WTC11 (cell line): ENCODE measurements around the gene FGFBP2. TPM values are rescaled to one million over a fixed set of nuclear protein-coding genes. Genes with fewer than 3 reads are reported as not detected.

Source experiments
- ATAC-seq: fragments of 200-7000 bp; cut with Tn5 transposase; 2 replicates; pipeline ENCODE4 v1.10.0; 2021; ENCODE audit warnings: mild to moderate bottlenecking, moderate library complexity
- CTCF ChIA-PET: fragments of 300-600 bp; sonication (Branson Sonifier 250); formaldehyde crosslinking; loops from one replicate; lab custom pipeline; 2021; ENCODE audit warnings: antibody characterized with exemption; lab: Charles Lee
- POLR2A ChIA-PET: fragments of 350-600 bp; sonication (Branson Sonifier 250); formaldehyde crosslinking; loops from one replicate; lab custom pipeline; 2021; ENCODE audit warnings: antibody characterized with exemption; lab: Charles Lee
- DNase-seq: peaks from one replicate; pipeline ENCODE4 v3.0.0; 2021; ENCODE audit warnings: low spot score
- H3K27ac Mint-ChIP-seq: 2 replicates; pipeline ENCODE4 v1.8.0; 2021; ENCODE audit warnings: mixed read lengths
- H3K27me3 Mint-ChIP-seq: 2 replicates; pipeline ENCODE4 v1.8.0; 2021; ENCODE audit warnings: low read depth, mild to moderate bottlenecking, moderate library complexity, mixed read lengths
- H3K36me3 Mint-ChIP-seq: 2 replicates; pipeline ENCODE4 v1.8.0; 2021; ENCODE audit warnings: mixed read lengths
- H3K4me1 Mint-ChIP-seq: 2 replicates; pipeline ENCODE4 v1.8.0; 2022; ENCODE audit warnings: mixed read lengths
- H3K4me3 Mint-ChIP-seq: 2 replicates; pipeline ENCODE4 v1.8.0; 2021; ENCODE audit warnings: mild to moderate bottlenecking, moderate library complexity, mixed read lengths
- H3K9me3 Mint-ChIP-seq: 2 replicates; pipeline ENCODE4 v1.8.0; 2021; ENCODE audit warnings: mixed read lengths
- ARID4B ChIP-seq: sonication (generic); formaldehyde crosslinking; IDR thresholded peaks from 2 replicates; pipeline ENCODE4 v1.8.0; 2023; ENCODE audit warnings: missing genetic modification reagents, mild to moderate bottlenecking, borderline replicate concordance
- ATF6 ChIP-seq: sonication (generic); formaldehyde crosslinking; IDR thresholded peaks from 2 replicates; pipeline ENCODE4 v1.8.1; 2023; ENCODE audit warnings: mild to moderate bottlenecking, missing genetic modification reagents
- CDX4 ChIP-seq: fragments of 250-450 bp; sonication (Bioruptor Pico); IDR thresholded peaks from 2 replicates; pipeline ENCODE4 v1.9.0; 2021; ENCODE audit warnings: moderate library complexity, mild to moderate bottlenecking, inconsistent platforms, borderline replicate concordance
- ETV6 ChIP-seq: sonication (generic); formaldehyde crosslinking; IDR thresholded peaks from 2 replicates; pipeline ENCODE4 v1.8.1; 2022; ENCODE audit warnings: mild to moderate bottlenecking, missing genetic modification reagents
- FOXJ3 ChIP-seq: sonication (generic); formaldehyde crosslinking; IDR thresholded peaks from 2 replicates; pipeline ENCODE4 v1.9.0; 2021; ENCODE audit warnings: missing genetic modification reagents, mild to moderate bottlenecking, borderline replicate concordance
- FOXK1 ChIP-seq: sonication (generic); formaldehyde crosslinking; IDR thresholded peaks from 2 replicates; pipeline ENCODE4 v1.8.0; 2022; ENCODE audit warnings: mild to moderate bottlenecking, moderate library complexity, missing genetic modification reagents
- NFYB ChIP-seq: sonication (generic); formaldehyde crosslinking; conservative IDR thresholded peaks from 2 replicates; pipeline ENCODE4 v1.8.0; 2022; ENCODE audit warnings: low read depth, missing genetic modification reagents
- PRDM15 ChIP-seq: sonication (generic); formaldehyde crosslinking; IDR thresholded peaks from 2 replicates; pipeline ENCODE4 v1.8.0; 2022; ENCODE audit warnings: missing genetic modification reagents
- RELA ChIP-seq: sonication (generic); formaldehyde crosslinking; IDR thresholded peaks from 2 replicates; pipeline ENCODE4 v1.8.1; 2022; ENCODE audit warnings: missing genetic modification reagents, mild to moderate bottlenecking, borderline replicate concordance
- TEAD1 ChIP-seq: sonication (generic); formaldehyde crosslinking; IDR thresholded peaks from 2 replicates; pipeline ENCODE4 v1.8.0; 2022; ENCODE audit warnings: mild to moderate bottlenecking, missing genetic modification reagents
- ZBTB21 ChIP-seq: sonication (generic); formaldehyde crosslinking; IDR thresholded peaks from 2 replicates; pipeline ENCODE4 v1.8.1; 2023; ENCODE audit warnings: mild to moderate bottlenecking, missing genetic modification reagents, borderline replicate concordance
- ZBTB43 ChIP-seq: sonication (generic); formaldehyde crosslinking; IDR thresholded peaks from 2 replicates; pipeline ENCODE4 v1.8.1; 2023; ENCODE audit warnings: mild to moderate bottlenecking, missing genetic modification reagents
- ZNF281 ChIP-seq: sonication (generic); formaldehyde crosslinking; IDR thresholded peaks from 2 replicates; pipeline ENCODE4 v1.8.0; 2023; ENCODE audit warnings: mild to moderate bottlenecking, missing genetic modification reagents
- ZNF396 ChIP-seq: fragments of 250-450 bp; sonication (Bioruptor Pico); IDR thresholded peaks from 2 replicates; pipeline ENCODE4 v1.8.0; 2021; ENCODE audit warnings: mild to moderate bottlenecking, moderate library complexity, borderline replicate concordance
- total RNA-seq: library from RNA; stranded (reverse); gene quantifications from 3 replicates; pipeline ENCODE4 v1.2.3, GENCODE V29; 2021

FGFBP2 gene
- total RNA-seq, 1 experiment from 2014 or later = 0.24 TPM

GRCh38 chr4:15934259-15934658 is 28.7 kb downstream of the FGFBP2 start:
- no peak for ATAC-seq
- CTCF ChIA-PET = interaction anchor here (1.2 to 2.7 kb wide), 2 partner anchors 22 to 52 kb away, joined by 4 to 9 read pairs; no protein-coding TSS in a partner anchor
- H3K4me1 Mint-ChIP-seq = peaks cover 11% of the 10 kb centered on the region

GRCh38 chr4:15931451-15932210 is 31.3 kb downstream of the FGFBP2 start:
- no peaks in the 10 kb centered on the region for H3K9me3 Mint-ChIP-seq
- ChIA-PET CTCF (no interaction called here), POLR2A (no interaction called here)
- no peaks in the 10 kb centered on the region for H3K4me1 Mint-ChIP-seq
- ATAC-seq = no peak
- no peaks in the 10 kb centered on the region for H3K36me3 Mint-ChIP-seq
- DNase-seq = no peak
- no peak overlapping the region for H3K4me3 Mint-ChIP-seq
- no peaks in the 10 kb centered on the region for H3K27me3 Mint-ChIP-seq
- TF ChIP-seq TEAD1 = no peak
- no peak for TF ChIP-seq ZBTB21 (CRISPR knock-in tag)
- no peak overlapping the region for H3K27ac Mint-ChIP-seq

More at GRCh38 chr4:15934259-15934658, 28.7 kb downstream of the FGFBP2 start:
- no peaks in the 10 kb centered on the region for H3K27me3 Mint-ChIP-seq
- no peak for DNase-seq
- POLR2A ChIA-PET = interaction anchor here (0.7 kb wide), 1 partner anchor 9 kb away, joined by 3 read pairs; no protein-coding TSS in a partner anchor
- no peaks in the 10 kb centered on the region for H3K36me3 Mint-ChIP-seq
- H3K27ac Mint-ChIP-seq = no peak overlapping the region
- H3K4me3 Mint-ChIP-seq = no peak overlapping the region
- H3K9me3 Mint-ChIP-seq = no peaks in the 10 kb centered on the region
- no peak for TF ChIP-seq FOXK1 (CRISPR knock-in tag)
- no peak for TF ChIP-seq FOXJ3 (CRISPR knock-in tag)
- TF ChIP-seq ARID4B (CRISPR knock-in tag) = no peak
- no peak for TF ChIP-seq NFYB (CRISPR knock-in tag)

GRCh38 chr4:15930314-15930713 is 32.7 kb downstream of the FGFBP2 start:
- no peak overlapping the region for H3K27ac Mint-ChIP-seq
- H3K36me3 Mint-ChIP-seq = no peaks in the 10 kb centered on the region
- no peaks in the 10 kb centered on the region for H3K9me3 Mint-ChIP-seq
- POLR2A ChIA-PET = no interaction called here
- H3K4me1 Mint-ChIP-seq = no peaks in the 10 kb centered on the region
- no peaks in the 10 kb centered on the region for H3K27me3 Mint-ChIP-seq
- H3K4me3 Mint-ChIP-seq = no peak overlapping the region
- DNase-seq = no peak
- CTCF ChIA-PET = interaction anchor here (0.7 to 1.4 kb wide), 3 partner anchors 34 to 125 kb away, joined by 4 to 5 read pairs (median 4); no protein-coding TSS in a partner anchor
- ATAC-seq = no peak
- TF ChIP-seq ZBTB43 (CRISPR knock-in tag) = no peak
- no peak for TF ChIP-seq RELA (CRISPR knock-in tag)
- TF ChIP-seq ETV6 (CRISPR knock-in tag) = no peak
- TF ChIP-seq ZNF396 (CRISPR knock-in tag) = no peak
- no peak for TF ChIP-seq ATF6
- TF ChIP-seq PRDM15 (CRISPR knock-in tag) = no peak
- TF ChIP-seq CDX4 (CRISPR knock-in tag) = no peak
- TF ChIP-seq ZNF281 (CRISPR knock-in tag) = no peak
